ENCODE results near the gene RRP9. TPM values are rescaled to one million over a fixed set of nuclear protein-coding genes. Genes with fewer than 3 reads are reported as not detected.

Gene RRP9
- total RNA-seq, 1 donor from 2014 or later: 19.7 TPM

- TF ChIP-seq, protein P1, sequence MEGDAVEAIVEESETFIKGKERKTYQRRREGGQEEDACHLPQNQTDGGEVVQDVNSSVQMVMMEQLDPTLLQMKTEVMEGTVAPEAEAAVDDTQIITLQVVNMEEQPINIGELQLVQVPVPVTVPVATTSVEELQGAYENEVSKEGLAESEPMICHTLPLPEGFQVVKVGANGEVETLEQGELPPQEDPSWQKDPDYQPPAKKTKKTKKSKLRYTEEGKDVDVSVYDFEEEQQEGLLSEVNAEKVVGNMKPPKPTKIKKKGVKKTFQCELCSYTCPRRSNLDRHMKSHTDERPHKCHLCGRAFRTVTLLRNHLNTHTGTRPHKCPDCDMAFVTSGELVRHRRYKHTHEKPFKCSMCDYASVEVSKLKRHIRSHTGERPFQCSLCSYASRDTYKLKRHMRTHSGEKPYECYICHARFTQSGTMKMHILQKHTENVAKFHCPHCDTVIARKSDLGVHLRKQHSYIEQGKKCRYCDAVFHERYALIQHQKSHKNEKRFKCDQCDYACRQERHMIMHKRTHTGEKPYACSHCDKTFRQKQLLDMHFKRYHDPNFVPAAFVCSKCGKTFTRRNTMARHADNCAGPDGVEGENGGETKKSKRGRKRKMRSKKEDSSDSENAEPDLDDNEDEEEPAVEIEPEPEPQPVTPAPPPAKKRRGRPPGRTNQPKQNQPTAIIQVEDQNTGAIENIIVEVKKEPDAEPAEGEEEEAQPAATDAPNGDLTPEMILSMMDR (IDR thresholded peaks at IDR 0.05): no peak
- H3K4me3 Mint-ChIP-seq (ENCODE audit: unreplicated experiment): no peak overlapping the region
- no peaks in the 10 kb centered on the region for H3K27me3 Mint-ChIP-seq (ENCODE audit: low read depth)
- peaks cover 4% of the 10 kb centered on the region for H3K4me1 Mint-ChIP-seq (ENCODE audit: low read depth)
- peaks cover 32% of the 10 kb centered on the region for H3K36me3 Mint-ChIP-seq (ENCODE audit: low read depth)
- H3K27ac Mint-ChIP-seq (ENCODE audit: unreplicated experiment): no peak overlapping the region
- H3K9me3 Mint-ChIP-seq (ENCODE audit: low read depth): no peaks in the 10 kb centered on the region
- DNase-seq (ENCODE audit: low spot score): no peak
Observed at GRCh38 chr3:51934139-51934850, 7.4 kb downstream of the RRP9 start.

DNA sequence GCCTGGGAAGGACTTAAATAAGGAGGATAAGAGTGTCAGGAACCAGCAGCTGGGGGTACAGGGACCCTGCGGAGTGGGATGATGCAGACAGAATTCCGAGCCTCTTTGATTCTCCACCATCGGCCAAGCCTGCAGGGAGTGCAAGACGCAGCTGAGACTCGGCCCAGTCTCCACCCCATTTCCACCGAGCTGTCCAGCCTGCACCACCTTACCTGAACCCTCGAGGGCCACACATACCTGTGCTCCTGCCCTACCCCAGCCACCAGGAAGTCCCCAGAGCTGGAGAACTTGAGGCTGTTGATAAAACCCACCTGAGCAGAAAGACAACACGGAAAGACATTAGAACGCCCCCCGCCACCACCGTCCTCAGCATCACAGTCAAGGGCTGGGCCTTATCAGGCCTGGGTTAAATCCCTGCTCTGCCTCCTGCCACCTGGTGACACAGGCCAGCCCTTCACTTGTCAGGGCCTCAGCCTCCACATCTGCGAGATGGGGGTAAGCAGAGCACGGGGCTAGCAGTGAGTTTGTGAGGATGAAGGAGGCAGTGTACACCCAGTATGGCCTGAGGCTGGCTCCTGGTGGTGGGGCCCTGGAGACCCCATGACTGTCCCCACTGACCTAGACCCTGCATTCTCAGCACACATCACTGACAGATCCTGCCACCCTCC, 8.1 kb downstream of the RRP9 start:
- H3K27ac Mint-ChIP-seq (ENCODE audit: unreplicated experiment): no peak overlapping the region

GRCh38 chr3:51932471-51933370, 9.0 kb downstream of the RRP9 start:
- no peak overlapping the region for H3K4me3 Mint-ChIP-seq (ENCODE audit: unreplicated experiment)
- TF ChIP-seq, protein P1 (IDR thresholded peaks at IDR 0.05): no peak
- no peak for DNase-seq (ENCODE audit: low spot score)
- no peaks in the 10 kb centered on the region for H3K9me3 Mint-ChIP-seq (ENCODE audit: low read depth)
- H3K4me1 Mint-ChIP-seq (ENCODE audit: low read depth): no peaks in the 10 kb centered on the region
- H3K27ac Mint-ChIP-seq (ENCODE audit: unreplicated experiment): no peak overlapping the region
- no peaks in the 10 kb centered on the region for H3K27me3 Mint-ChIP-seq (ENCODE audit: low read depth)
- peaks cover 29% of the 10 kb centered on the region for H3K36me3 Mint-ChIP-seq (ENCODE audit: low read depth)

More for the DNA sequence above, 8.1 kb downstream of the RRP9 start:
- Mint-ChIP-seq H3K4me1 (ENCODE audit: low read depth) (no peaks in the 10 kb centered on the region), H3K4me3 (ENCODE audit: unreplicated experiment) (no peak overlapping the region), H3K9me3 (ENCODE audit: low read depth) (no peaks in the 10 kb centered on the region), H3K36me3 (ENCODE audit: low read depth) (peaks cover 31% of the 10 kb centered on the region), H3K27me3 (ENCODE audit: low read depth) (no peaks in the 10 kb centered on the region)
- TF ChIP-seq, protein P1 (IDR thresholded peaks at IDR 0.05): no peak
- DNase-seq (ENCODE audit: low spot score): no peak

DNA sequence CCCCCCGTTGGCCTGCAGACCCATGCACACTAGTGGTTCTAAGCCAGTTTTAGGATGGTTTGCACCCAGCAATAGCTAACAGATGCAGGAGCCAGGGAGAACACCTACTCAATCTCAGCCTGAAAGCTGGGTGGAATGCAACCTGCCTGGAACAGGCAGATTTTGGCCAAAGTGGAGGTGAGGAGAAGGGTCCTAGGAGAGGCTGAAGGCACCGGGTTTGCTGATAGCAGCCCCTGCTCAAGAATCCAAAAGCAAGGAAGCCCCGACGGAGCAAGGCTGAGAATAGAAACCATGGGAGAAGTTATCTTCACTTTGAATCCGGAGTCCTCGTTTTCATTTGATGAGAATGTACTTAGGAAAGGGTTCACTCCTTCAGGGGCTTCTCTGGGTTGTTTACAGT, 9.9 kb downstream of the RRP9 start:
- H3K27ac Mint-ChIP-seq (ENCODE audit: unreplicated experiment): no peak overlapping the region
- no peak for DNase-seq (ENCODE audit: low spot score)
- no peak overlapping the region for H3K4me3 Mint-ChIP-seq (ENCODE audit: unreplicated experiment)
- H3K36me3 Mint-ChIP-seq (ENCODE audit: low read depth): peaks cover 20% of the 10 kb centered on the region
- no peaks in the 10 kb centered on the region for H3K9me3 Mint-ChIP-seq (ENCODE audit: low read depth)
- H3K4me1 Mint-ChIP-seq (ENCODE audit: low read depth): no peaks in the 10 kb centered on the region
- H3K27me3 Mint-ChIP-seq (ENCODE audit: low read depth): no peaks in the 10 kb centered on the region
- TF ChIP-seq, protein P1 (IDR thresholded peaks at IDR 0.05): no peak

GRCh38 chr3:51930439-51930838, 11.3 kb downstream of the RRP9 start:
- TF ChIP-seq, protein P1 (IDR thresholded peaks at IDR 0.05): no peak
- H3K9me3 Mint-ChIP-seq (ENCODE audit: low read depth): no peaks in the 10 kb centered on the region
- H3K27ac Mint-ChIP-seq (ENCODE audit: unreplicated experiment): no peak overlapping the region
- H3K4me1 Mint-ChIP-seq (ENCODE audit: low read depth): no peaks in the 10 kb centered on the region
- DNase-seq (ENCODE audit: low spot score): no peak
- H3K36me3 Mint-ChIP-seq (ENCODE audit: low read depth): peaks cover 15% of the 10 kb centered on the region
- no peaks in the 10 kb centered on the region for H3K27me3 Mint-ChIP-seq (ENCODE audit: low read depth)
- H3K4me3 Mint-ChIP-seq (ENCODE audit: unreplicated experiment): no peak overlapping the region

Data from chondrocyte (in vitro differentiated cells).